Inferior parietal cortex (tissue), 1 donor: ENCODE measurements around the gene SLC12A3.

Source experiments
- DNase-seq: peaks from one replicate; pipeline ENCODE4 v3.0.0-alpha.2; 2016; ENCODE audit errors: extremely low spot score

SLC12A3 gene

GRCh38 chr16:56864960-56865359, at the start of gene SLC12A3:
Gene SLC12A3, plus strand, starts transcription at chr16:56865207. Its CDS starts 29 bp downstream, at chr16:56865236.
- no peak for DNase-seq

DNA sequence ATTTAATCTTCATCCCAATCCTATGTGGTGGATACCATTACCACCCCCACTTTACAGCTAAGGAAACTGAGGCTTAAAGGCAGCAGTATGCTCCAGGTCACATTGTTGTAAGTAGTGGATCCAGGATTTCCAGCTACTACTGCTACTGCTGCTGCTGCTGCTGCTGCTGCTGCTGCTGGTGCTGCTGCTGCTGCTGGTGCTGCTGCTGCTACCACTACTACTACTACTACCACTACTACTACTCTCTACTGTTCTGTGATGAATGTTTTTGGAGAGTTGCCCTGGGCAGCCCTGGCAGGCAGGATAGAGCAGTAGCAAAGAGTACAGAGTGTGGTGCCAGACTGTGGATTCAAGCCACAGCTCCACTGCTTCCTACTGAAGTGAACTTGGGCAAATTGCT, 49.3 kb upstream of the SLC12A3 start:
- no peak for DNase-seq

DNA sequence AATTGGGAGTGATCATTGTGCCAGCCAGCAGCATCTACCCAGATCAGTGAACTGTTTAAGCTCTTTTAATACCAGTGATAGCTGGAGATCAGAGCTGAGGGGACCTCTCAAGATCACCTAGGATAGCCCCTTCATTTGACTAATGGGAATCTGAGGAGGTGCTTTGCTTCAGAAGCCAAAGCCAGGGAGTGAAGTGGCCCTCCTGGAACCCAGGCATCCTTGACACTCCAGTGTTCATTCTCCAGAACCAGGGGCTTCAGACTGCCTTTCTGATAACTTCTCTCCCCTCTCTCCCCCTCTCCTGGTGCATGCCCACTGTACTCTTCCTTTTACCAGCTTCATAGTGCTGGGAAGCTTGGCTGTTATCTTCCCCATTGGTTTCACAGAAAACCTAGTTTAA, 48.0 kb upstream of the SLC12A3 start:
- no peak for DNase-seq

DNA sequence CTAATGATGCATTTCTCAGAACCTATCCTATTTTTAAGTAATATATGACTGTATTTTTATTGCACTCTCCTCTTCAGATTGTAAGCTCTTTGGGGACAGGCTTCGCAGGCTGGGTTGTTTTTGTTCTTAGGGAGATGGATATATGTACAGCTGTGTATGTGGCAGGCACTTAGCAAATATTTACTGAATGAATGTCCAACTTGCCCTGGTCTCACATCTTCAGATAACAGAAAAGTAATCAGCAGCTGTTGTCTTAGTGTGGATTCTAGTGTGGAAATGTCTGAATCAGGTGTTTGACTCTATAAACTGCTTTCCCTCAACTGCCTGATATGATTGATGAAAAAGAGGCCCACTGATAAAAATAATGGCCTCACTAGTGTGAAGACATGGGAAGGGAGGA, 47.1 kb upstream of the SLC12A3 start:
- DNase-seq, result no peak

DNA sequence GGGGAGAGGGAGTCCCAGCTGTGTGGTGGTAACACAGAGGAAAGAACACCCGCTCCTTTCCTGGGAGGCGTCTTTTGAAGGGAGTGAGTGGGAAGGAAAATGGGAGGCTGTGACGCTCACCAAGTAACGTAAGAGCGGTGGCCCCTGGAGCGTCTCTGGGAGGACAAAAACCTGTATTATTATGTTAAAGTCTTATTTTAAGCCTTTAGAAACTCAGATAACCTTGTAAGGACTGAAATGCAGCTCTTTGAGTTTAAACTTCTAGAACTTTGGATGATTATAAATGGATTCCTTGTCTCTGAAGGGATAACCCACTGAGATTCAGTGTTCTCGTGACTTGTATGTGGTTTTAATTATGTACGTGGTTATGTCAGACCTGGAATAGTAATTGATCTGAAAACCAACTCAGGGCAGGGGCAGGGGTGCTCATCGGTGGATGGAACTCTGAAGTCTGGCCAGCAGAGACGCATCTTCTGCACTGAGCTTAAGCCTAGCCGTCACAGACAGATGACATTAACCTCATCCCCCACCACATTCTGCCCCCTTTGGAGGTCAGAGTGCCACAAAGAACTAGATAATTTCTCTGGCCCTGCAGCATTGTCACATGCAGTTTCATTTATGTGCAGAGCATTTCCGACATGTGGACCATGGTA, 41.8 kb upstream of the SLC12A3 start:
- no peak for DNase-seq

- DNase-seq, result no peak
Measured at GRCh38 chr16:56824331-56824730, 40.7 kb upstream of the SLC12A3 start.

DNA sequence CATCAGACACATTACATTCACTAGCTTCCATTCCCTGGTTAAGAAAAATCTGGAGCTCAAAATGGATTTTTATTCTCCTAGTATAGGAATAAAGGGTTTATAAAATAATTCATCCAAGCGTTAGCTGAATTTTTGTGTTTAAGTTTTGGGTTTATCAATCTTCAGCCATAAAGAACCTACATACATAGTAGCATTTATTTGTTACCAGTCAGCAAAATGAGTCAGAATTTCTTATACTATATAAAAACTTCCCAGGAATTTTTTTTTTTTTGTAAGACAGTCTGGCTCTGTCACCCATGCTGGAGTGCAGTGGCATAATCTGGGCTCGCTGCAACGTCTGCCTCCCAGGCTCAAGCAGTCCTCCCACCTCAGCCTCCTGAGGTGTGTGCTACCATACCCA, 40.2 kb upstream of the SLC12A3 start:
- DNase-seq, result no peak

GRCh38 chr16:56825826-56826225, 39.2 kb upstream of the SLC12A3 start:
- no peak for DNase-seq

GRCh38 chr16:56828647-56829046, 36.4 kb upstream of the SLC12A3 start:
- DNase-seq, result no peak

DNA sequence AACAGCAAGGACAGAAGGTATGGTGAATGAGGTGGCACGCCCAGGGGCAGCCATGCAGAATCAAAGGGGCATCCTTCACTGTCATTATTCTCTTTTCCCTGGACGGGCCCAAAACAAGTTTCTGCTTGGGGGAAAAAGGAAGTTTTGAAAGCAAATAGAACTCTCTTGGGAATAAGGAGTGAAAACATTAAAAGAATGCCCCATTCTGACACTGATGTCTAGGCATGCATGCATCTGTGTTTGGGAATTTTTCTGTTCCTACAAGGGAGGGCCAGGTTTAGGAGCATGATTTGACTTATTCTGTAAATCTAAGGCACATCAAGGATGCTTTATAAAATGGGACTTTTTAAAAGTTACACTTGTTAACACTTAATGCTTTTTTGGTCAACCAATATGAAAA, 34.3 kb upstream of the SLC12A3 start:
- no peak for DNase-seq

- DNase-seq, result no peak
Measured at GRCh38 chr16:56832768-56833167, 32.2 kb upstream of the SLC12A3 start.

DNA sequence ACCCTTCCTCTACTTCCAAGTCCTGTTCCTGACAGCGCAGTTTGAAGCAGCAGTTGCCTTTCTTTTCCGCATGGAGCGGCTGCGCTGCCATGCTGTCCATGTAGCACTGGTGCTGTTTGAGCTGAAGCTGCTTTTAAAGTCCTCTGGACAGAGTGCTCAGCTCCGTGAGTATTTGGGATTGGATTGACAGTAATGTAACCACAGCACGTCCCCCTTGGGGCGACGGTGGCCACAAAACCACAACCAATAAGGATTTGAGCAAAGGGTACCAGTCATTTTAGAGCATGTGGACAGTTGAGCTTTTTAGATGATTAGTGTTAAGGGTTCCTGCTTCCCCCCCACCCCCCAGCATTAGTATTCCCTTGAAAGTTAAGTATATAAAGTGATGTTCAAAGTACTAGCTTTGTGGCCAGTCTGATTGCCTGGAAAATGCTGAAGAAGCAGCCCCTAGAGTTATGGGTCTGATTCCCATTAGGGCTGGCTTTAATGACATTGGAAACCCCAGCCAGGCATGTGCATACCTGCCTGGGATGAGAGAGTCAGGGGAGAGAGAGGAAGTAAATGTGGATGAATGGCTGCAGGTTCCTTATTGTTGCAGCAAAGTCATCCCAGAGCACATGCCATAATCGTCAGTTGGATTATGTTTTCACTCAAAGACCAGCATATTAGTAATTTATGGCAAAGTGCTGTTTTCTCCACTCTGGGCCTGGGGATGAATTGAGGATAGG, 31.6 kb upstream of the SLC12A3 start:
- no peak for DNase-seq

GRCh38 chr16:56835320-56835719, 29.7 kb upstream of the SLC12A3 start:
- DNase-seq, result no peak

GRCh38 chr16:56836410-56837230, 28.4 kb upstream of the SLC12A3 start:
- no peak for DNase-seq

GRCh38 chr16:56838622-56839337, 26.2 kb upstream of the SLC12A3 start:
- DNase-seq, result no peak

DNA sequence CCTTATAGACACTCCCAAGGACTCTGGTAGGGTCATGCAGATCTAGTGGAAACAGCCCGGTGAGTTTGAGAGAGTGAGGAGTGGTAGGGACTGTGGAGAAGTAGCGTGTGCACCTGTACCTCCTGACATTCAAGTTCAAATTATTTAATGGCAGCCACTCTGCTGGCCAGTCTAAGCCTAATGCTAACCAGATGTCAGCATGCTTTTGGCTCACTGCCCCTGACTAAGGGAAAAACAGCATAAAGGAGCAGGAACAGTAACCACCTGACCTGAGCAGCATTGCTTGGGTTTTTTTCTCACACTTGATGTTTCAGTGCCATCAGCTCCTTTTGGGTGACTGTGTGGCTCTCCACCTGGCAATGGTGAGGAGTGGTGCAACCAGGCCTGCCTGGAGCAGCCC, 23.8 kb upstream of the SLC12A3 start:
- no peak for DNase-seq

DNA sequence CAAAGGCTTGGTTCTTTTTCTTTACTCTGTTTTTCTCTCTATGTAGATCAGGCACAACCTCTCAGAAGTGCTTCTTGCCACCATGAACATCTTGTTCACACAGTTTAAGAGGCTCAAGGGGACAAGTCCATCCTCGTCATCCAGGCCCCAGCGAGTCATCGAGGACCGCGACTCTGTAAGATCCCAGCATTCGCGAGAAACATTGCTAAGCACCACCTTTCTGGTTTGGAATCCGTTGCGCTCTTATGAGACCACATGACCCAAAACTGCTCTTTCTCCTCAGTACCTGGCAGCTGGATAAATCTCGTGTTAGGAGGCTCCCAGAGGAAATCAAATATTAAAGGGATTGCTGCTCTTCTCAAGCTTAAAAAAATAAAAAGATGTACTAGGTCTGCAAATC, 23.3 kb upstream of the SLC12A3 start:
- no peak for DNase-seq

DNA sequence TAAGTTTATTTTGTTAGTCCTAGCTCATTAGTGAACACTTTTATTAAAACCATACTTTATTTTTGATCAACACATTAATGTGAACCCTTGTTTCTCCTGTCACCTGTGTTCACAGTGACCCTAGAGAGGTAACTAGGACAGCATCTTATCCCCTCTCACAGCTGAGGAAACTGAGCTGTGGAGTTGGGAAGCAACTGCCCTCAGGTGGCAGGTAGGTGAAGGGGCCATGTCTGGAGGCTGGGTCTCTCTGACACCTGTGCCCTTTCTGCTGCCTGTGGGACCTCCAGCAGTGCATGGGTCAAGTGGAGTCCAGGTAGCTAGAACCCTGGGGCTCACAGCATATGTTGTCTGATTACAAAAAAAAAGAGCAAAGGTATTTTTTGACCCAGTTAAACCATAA, 22.9 kb upstream of the SLC12A3 start:
- DNase-seq, result no peak

DNA sequence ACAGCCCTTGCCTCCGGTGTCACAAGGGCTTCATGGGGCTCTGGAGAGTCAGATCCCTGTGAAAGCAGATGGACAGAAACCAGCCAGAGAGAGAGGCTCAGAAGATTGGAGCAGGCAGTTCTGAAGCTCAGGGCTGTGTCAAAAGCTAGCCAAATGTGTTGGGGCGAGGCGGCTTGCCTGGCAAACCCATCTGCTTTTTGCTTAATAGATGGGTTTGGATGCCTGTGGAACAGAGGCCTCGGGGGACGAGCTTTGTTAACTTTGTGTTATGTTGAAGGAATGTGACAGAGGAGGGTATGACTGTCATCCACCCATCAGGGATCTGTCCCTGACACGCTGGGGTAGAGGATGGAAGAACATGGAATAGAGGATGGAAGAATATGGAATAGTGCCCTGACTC, 21.0 kb upstream of the SLC12A3 start:
- DNase-seq, result no peak

GRCh38 chr16:56847173-56847910, 17.7 kb upstream of the SLC12A3 start:
- no peak for DNase-seq
